Osteocyte (in vitro differentiated cells): ENCODE measurements around the gene IL1RAPL2. TPM values are rescaled to one million over a fixed set of nuclear protein-coding genes. Genes with fewer than 3 reads are reported as not detected.

Experiments used
- DNase-seq: peaks from one replicate; pipeline ENCODE4 v3.0.0; 2021; ENCODE audit warnings: mixed read lengths; ENCODE audit not compliant: unreplicated experiment; ENCODE audit errors: extremely low spot score
- H3K27ac Mint-ChIP-seq: one replicate; pipeline ENCODE4 v1.8.0; 2021; ENCODE audit warnings: mild to moderate bottlenecking, mixed read lengths; ENCODE audit not compliant: unreplicated experiment
- H3K27me3 Mint-ChIP-seq: one replicate; pipeline ENCODE4 v1.8.0; 2021; ENCODE audit warnings: mixed read lengths; ENCODE audit not compliant: unreplicated experiment
- H3K36me3 Mint-ChIP-seq: one replicate; pipeline ENCODE4 v1.8.0; 2021; ENCODE audit warnings: mixed read lengths; ENCODE audit not compliant: unreplicated experiment
- H3K4me1 Mint-ChIP-seq: one replicate; pipeline ENCODE4 v1.8.0; 2021; ENCODE audit warnings: mixed read lengths; ENCODE audit not compliant: unreplicated experiment
- H3K4me3 Mint-ChIP-seq: one replicate; pipeline ENCODE4 v1.8.0; 2021; ENCODE audit warnings: mild to moderate bottlenecking, moderate library complexity, mixed read lengths; ENCODE audit not compliant: unreplicated experiment
- H3K9me3 Mint-ChIP-seq: one replicate; pipeline ENCODE4 v1.8.0; 2021; ENCODE audit warnings: mixed read lengths; ENCODE audit not compliant: unreplicated experiment
- CTCF ChIP-seq: fragments of 200-600 bp; sonication (generic); IDR thresholded peaks from 2 replicates; pipeline ENCODE4 v1.5.0; 2021; ENCODE audit warnings: antibody characterized with exemption, mild to moderate bottlenecking, moderate library complexity
- total RNA-seq: library from RNA; stranded (reverse); gene quantifications from 2 replicates; pipeline ENCODE4 v1.2.1, GENCODE V29; 2021

The IL1RAPL2 gene
- total RNA-seq, 1 donor from 2014 or later = not detected

GRCh38 chrX:104987063-104987462, 421.1 kb downstream of the IL1RAPL2 start:
- no peaks in the 10 kb centered on the region for H3K36me3 Mint-ChIP-seq
- H3K27me3 Mint-ChIP-seq = no peaks in the 10 kb centered on the region
- H3K4me3 Mint-ChIP-seq = no peak overlapping the region
- no peak overlapping the region for H3K27ac Mint-ChIP-seq
- TF ChIP-seq CTCF = no peak
- no peak for DNase-seq
- H3K9me3 Mint-ChIP-seq = no peaks in the 10 kb centered on the region
- H3K4me1 Mint-ChIP-seq = no peaks in the 10 kb centered on the region

GRCh38 chrX:104988038-104988437, 422.0 kb downstream of the IL1RAPL2 start:
- Mint-ChIP-seq H3K9me3 (no peaks in the 10 kb centered on the region), H3K36me3 (no peaks in the 10 kb centered on the region), H3K4me3 (no peak overlapping the region), H3K27ac (no peak overlapping the region), H3K27me3 (no peaks in the 10 kb centered on the region), H3K4me1 (no peaks in the 10 kb centered on the region)
- no peak for TF ChIP-seq CTCF
- no peak for DNase-seq

- no peak overlapping the region for H3K4me3 Mint-ChIP-seq
- no peaks in the 10 kb centered on the region for H3K36me3 Mint-ChIP-seq
- H3K27ac Mint-ChIP-seq = no peak overlapping the region
- peaks cover 6% of the 10 kb centered on the region for H3K9me3 Mint-ChIP-seq
- no peaks in the 10 kb centered on the region for H3K4me1 Mint-ChIP-seq
- no peaks in the 10 kb centered on the region for H3K27me3 Mint-ChIP-seq
- no peak for DNase-seq
- TF ChIP-seq CTCF = no peak
Observed at GRCh38 chrX:104995546-104995945, 429.5 kb downstream of the IL1RAPL2 start.

- Mint-ChIP-seq H3K9me3 (peaks cover 10% of the 10 kb centered on the region), H3K27me3 (no peaks in the 10 kb centered on the region), H3K4me1 (no peaks in the 10 kb centered on the region), H3K36me3 (no peaks in the 10 kb centered on the region), H3K4me3 (no peak overlapping the region), H3K27ac (no peak overlapping the region)
- no peak for DNase-seq
- TF ChIP-seq CTCF = no peak
Observed at GRCh38 chrX:105006103-105006502, 440.1 kb downstream of the IL1RAPL2 start.

GRCh38 chrX:105006996-105007395, 441.0 kb downstream of the IL1RAPL2 start:
- DNase-seq = no peak
- TF ChIP-seq CTCF = no peak
- no peak overlapping the region for H3K27ac Mint-ChIP-seq
- H3K4me1 Mint-ChIP-seq = no peaks in the 10 kb centered on the region
- H3K4me3 Mint-ChIP-seq = no peak overlapping the region
- no peaks in the 10 kb centered on the region for H3K27me3 Mint-ChIP-seq
- peaks cover 10% of the 10 kb centered on the region for H3K9me3 Mint-ChIP-seq
- H3K36me3 Mint-ChIP-seq = no peaks in the 10 kb centered on the region
